ENCODE results near the gene LRPAP1.
A peak's percentile ranks its signal among the peaks of the same experiment; 100 is the strongest.

The LRPAP1 gene

GRCh38 chr4:3464349-3464905, 67.8 kb downstream of the LRPAP1 start:
- ATAC-seq: no peak; the same call in 2 of the 3 replicates
- TF ChIP-seq BACH2 (CRISPR knock-in tag; IDR thresholded peaks at IDR 0.05; ENCODE audit: borderline replicate concordance) (no peak), ZFP3 (CRISPR knock-in tag; IDR thresholded peaks at IDR 0.05) (no peak)
- TF ChIP-seq, protein P1, sequence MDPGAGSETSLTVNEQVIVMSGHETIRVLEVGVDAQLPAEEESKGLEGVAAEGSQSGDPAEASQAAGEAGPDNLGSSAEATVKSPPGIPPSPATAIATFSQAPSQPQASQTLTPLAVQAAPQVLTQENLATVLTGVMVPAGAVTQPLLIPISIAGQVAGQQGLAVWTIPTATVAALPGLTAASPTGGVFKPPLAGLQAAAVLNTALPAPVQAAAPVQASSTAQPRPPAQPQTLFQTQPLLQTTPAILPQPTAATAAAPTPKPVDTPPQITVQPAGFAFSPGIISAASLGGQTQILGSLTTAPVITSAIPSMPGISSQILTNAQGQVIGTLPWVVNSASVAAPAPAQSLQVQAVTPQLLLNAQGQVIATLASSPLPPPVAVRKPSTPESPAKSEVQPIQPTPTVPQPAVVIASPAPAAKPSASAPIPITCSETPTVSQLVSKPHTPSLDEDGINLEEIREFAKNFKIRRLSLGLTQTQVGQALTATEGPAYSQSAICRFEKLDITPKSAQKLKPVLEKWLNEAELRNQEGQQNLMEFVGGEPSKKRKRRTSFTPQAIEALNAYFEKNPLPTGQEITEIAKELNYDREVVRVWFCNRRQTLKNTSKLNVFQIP (CRISPR knock-in tag; IDR thresholded peaks at IDR 0.05; ENCODE audit: borderline replicate concordance, low read depth): no peak
- TF ChIP-seq, protein P2, sequence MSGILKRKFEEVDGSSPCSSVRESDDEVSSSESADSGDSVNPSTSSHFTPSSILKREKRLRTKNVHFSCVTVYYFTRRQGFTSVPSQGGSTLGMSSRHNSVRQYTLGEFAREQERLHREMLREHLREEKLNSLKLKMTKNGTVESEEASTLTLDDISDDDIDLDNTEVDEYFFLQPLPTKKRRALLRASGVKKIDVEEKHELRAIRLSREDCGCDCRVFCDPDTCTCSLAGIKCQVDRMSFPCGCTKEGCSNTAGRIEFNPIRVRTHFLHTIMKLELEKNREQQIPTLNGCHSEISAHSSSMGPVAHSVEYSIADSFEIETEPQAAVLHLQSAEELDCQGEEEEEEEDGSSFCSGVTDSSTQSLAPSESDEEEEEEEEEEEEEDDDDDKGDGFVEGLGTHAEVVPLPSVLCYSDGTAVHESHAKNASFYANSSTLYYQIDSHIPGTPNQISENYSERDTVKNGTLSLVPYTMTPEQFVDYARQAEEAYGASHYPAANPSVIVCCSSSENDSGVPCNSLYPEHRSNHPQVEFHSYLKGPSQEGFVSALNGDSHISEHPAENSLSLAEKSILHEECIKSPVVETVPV (CRISPR knock-in tag; IDR thresholded peaks at IDR 0.05): no peak

DNA sequence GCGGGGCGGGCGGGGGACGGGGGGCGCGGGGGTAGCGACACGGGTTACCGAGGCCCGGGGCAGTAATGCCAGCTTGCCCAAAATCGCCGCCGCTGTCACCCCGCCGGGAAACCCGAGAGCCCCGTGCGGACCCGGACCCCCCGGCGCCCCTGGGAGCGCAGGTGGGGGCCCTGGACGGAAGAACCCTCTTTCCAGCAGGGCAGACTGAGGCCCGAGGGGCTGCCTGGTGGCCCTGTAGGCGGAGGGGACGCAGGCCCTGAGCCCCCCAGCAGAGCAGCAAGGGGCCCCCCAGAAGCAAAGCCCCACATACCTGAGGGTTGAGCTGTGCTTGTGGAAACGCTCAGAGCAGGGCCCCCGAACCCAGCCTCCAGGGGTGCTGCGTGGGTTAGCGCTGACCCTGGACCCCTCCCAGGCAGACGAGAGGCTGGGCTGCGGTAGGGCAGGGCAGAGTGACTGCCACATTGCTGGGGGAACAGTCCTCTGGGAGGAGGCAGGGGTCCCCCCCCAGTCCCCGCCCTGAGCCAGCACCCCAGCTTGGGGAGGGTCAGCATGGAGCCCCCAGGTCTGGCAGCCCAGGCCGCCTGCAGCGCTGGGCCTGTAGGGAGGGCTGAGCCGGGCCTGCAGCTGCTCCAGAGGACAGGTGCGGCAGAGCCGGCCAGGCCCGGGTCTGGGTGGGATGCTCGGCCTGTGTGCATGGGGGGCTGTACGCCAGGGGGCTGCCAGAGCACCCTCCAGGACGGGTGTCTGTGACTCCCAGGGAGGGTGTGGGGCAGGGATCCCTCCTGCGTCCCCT, 68.5 kb downstream of the LRPAP1 start:
- ATAC-seq: no peak; the same call in 2 of the 3 replicates
- TF ChIP-seq ZC3H10 (CRISPR knock-in tag; IDR thresholded peaks at IDR 0.05): no peak
- TF ChIP-seq, protein P3, sequence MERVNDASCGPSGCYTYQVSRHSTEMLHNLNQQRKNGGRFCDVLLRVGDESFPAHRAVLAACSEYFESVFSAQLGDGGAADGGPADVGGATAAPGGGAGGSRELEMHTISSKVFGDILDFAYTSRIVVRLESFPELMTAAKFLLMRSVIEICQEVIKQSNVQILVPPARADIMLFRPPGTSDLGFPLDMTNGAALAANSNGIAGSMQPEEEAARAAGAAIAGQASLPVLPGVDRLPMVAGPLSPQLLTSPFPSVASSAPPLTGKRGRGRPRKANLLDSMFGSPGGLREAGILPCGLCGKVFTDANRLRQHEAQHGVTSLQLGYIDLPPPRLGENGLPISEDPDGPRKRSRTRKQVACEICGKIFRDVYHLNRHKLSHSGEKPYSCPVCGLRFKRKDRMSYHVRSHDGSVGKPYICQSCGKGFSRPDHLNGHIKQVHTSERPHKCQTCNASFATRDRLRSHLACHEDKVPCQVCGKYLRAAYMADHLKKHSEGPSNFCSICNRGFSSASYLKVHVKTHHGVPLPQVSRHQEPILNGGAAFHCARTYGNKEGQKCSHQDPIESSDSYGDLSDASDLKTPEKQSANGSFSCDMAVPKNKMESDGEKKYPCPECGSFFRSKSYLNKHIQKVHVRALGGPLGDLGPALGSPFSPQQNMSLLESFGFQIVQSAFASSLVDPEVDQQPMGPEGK (CRISPR knock-in tag; IDR thresholded peaks at IDR 0.05; ENCODE audit: borderline replicate concordance): no peak
- TF ChIP-seq, protein P4, sequence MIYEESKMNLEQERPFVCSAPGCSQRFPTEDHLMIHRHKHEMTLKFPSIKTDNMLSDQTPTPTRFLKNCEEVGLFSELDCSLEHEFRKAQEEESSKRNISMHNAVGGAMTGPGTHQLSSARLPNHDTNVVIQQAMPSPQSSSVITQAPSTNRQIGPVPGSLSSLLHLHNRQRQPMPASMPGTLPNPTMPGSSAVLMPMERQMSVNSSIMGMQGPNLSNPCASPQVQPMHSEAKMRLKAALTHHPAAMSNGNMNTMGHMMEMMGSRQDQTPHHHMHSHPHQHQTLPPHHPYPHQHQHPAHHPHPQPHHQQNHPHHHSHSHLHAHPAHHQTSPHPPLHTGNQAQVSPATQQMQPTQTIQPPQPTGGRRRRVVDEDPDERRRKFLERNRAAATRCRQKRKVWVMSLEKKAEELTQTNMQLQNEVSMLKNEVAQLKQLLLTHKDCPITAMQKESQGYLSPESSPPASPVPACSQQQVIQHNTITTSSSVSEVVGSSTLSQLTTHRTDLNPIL (CRISPR knock-in tag; IDR thresholded peaks at IDR 0.05; ENCODE audit: low read depth): no peak
- TF ChIP-seq ZFP3 (CRISPR knock-in tag; IDR thresholded peaks at IDR 0.05): no peak
- TF ChIP-seq, protein P2 (CRISPR knock-in tag; IDR thresholded peaks at IDR 0.05): no peak
- TF ChIP-seq PPARA (CRISPR knock-in tag; IDR thresholded peaks at IDR 0.05; ENCODE audit: borderline replicate concordance): no peak
- no peak for TF ChIP-seq GLIS3 (CRISPR knock-in tag; IDR thresholded peaks at IDR 0.05)
- no peak for TF ChIP-seq SNAI2 (CRISPR knock-in tag; IDR thresholded peaks at IDR 0.05)
- no peak for TF ChIP-seq ZNF8 (CRISPR knock-in tag; IDR thresholded peaks at IDR 0.05)
- no peak for TF ChIP-seq TOX (CRISPR knock-in tag; IDR thresholded peaks at IDR 0.05; ENCODE audit: borderline replicate concordance)
- TF ChIP-seq, protein P5, sequence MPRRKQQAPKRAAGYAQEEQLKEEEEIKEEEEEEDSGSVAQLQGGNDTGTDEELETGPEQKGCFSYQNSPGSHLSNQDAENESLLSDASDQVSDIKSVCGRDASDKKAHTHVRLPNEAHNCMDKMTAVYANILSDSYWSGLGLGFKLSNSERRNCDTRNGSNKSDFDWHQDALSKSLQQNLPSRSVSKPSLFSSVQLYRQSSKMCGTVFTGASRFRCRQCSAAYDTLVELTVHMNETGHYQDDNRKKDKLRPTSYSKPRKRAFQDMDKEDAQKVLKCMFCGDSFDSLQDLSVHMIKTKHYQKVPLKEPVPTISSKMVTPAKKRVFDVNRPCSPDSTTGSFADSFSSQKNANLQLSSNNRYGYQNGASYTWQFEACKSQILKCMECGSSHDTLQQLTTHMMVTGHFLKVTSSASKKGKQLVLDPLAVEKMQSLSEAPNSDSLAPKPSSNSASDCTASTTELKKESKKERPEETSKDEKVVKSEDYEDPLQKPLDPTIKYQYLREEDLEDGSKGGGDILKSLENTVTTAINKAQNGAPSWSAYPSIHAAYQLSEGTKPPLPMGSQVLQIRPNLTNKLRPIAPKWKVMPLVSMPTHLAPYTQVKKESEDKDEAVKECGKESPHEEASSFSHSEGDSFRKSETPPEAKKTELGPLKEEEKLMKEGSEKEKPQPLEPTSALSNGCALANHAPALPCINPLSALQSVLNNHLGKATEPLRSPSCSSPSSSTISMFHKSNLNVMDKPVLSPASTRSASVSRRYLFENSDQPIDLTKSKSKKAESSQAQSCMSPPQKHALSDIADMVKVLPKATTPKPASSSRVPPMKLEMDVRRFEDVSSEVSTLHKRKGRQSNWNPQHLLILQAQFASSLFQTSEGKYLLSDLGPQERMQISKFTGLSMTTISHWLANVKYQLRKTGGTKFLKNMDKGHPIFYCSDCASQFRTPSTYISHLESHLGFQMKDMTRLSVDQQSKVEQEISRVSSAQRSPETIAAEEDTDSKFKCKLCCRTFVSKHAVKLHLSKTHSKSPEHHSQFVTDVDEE (CRISPR knock-in tag; IDR thresholded peaks at IDR 0.05): no peak
- TF ChIP-seq ZFP30 (CRISPR knock-in tag; IDR thresholded peaks at IDR 0.05): no peak

DNA sequence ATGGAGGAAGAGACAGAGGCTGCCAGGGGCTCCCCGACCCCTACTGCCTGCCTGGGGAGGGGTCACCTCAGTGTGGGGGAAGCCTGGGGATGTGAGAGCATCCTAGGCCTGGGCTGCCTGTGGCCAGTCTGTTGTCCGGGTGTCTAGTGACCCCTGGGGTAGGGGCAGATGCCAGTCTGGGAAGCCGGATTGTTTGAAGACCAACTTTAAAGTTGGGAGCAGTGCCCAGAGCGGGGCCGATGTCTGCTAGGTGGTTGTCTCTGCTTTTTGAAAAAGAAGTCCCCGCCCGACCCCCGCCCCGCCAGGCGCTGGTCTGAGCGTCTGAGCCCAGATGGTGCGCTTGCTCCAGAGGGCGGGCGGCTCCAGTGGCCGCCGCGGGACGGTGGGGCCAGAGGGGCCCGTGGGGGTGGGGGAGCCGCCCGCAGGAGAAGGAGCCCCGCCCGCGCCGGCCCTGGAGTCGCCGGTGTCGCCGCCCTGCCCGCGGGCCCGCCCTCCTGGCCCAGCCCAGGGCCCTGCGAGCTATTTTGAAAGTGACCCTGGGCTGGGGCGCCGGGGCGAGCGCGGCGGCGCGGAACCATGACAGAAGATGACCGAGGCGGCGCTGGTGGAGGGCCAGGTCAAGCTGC, 69.3 kb downstream of the LRPAP1 start, which contains the start of gene DOK7:
Gene DOK7 (plus strand): TSS at position 517 of the 626 bp plus-strand sequence. CDS start 70 bp downstream, at position 587.
- ATAC-seq: peak; percentile 10; the same call in 2 of the 3 replicates
- TF ChIP-seq, protein P4 (CRISPR knock-in tag; IDR thresholded peaks at IDR 0.05; ENCODE audit: low read depth): no peak
- TF ChIP-seq ARNTL (CRISPR knock-in tag; IDR thresholded peaks at IDR 0.05; ENCODE audit: borderline replicate concordance, low read depth) (no peak), RARB (CRISPR knock-in tag; IDR thresholded peaks at IDR 0.05) (no peak), SNAI2 (CRISPR knock-in tag; IDR thresholded peaks at IDR 0.05) (no peak), TOX (CRISPR knock-in tag; IDR thresholded peaks at IDR 0.05; ENCODE audit: borderline replicate concordance) (no peak), ZC3H10 (CRISPR knock-in tag; IDR thresholded peaks at IDR 0.05) (no peak), OSR1 (CRISPR knock-in tag; IDR thresholded peaks at IDR 0.05) (no peak), PPARA (CRISPR knock-in tag; IDR thresholded peaks at IDR 0.05; ENCODE audit: borderline replicate concordance) (no peak), ZFP30 (CRISPR knock-in tag; IDR thresholded peaks at IDR 0.05) (no peak), GLIS3 (CRISPR knock-in tag; IDR thresholded peaks at IDR 0.05) (no peak)
- TF ChIP-seq, protein P1 (CRISPR knock-in tag; IDR thresholded peaks at IDR 0.05; ENCODE audit: borderline replicate concordance, low read depth): no peak
